Body of pancreas (tissue), 4 donors: Measurements from ENCODE around the gene IL1RAPL1. TPM values are rescaled to one million over a fixed set of nuclear protein-coding genes. Genes with fewer than 3 reads are reported as not detected.

Experiments
- ATAC-seq: fragments of 150-250 bp; one replicate; pipeline ENCODE4 v1.9.1; 2016
- DNase-seq, 4 donors: peaks; one replicate each; pipeline ENCODE4 v3.0.0-alpha.2; 2019
- H3K27ac ChIP-seq, 4 donors: fragments of 200-600 bp; sonication (generic); 1 replicate in 3 of 4; 2 replicates in 1 of 4; pipeline versions ENCODE4 v1.5.1 to v1.6.1; 2016 to 2019; ENCODE audit warnings: mild to moderate bottlenecking in 1 of 4, mixed read lengths in 1 of 4, moderate library complexity in 1 of 4
- H3K27me3 ChIP-seq, 2 donors: fragments of 200-600 bp; sonication (generic); one replicate each; pipeline ENCODE4 v1.6.0; 2016; ENCODE audit warnings: mild to moderate bottlenecking in 1 of 2
- H3K36me3 ChIP-seq, 2 donors: fragments of 200-600 bp; sonication (generic); replicated peaks in 1 of 2; 2 replicates each; pipeline ENCODE4 v1.5.1; 2016; ENCODE audit warnings: low read depth in 2 of 2; ENCODE audit not compliant: insufficient read depth in 1 of 2
- H3K4me1 ChIP-seq: fragments of 200-600 bp; sonication (generic); one replicate; pipeline ENCODE4 v1.6.0; 2016
- H3K4me3 ChIP-seq, 2 donors: fragments of 200-600 bp; sonication (generic); 1 replicate in 1 of 2; 2 replicates in 1 of 2; pipeline ENCODE4 v1.5.1; 2016 to 2019
- H3K9me3 ChIP-seq, 3 donors: fragments of 200-600 bp; sonication (generic); 1 replicate in 2 of 3; 2 replicates in 1 of 3; pipeline ENCODE4 v1.5.1; 2016
- CTCF ChIP-seq, 7 experiments: fragments of 450-650 bp in 4 of 7; fragments of 200-600 bp in 3 of 7; sonication (generic) in 3 of 7; IDR thresholded peaks; one replicate each; pipeline ENCODE4 v1.5.1; 2016 to 2019; ENCODE audit warnings: antibody characterized with exemption in 7 of 7
- POLR2A ChIP-seq, 3 donors: fragments of 450-650 bp; IDR thresholded peaks; one replicate each; pipeline ENCODE4 v1.6.1; 2016; ENCODE audit warnings: antibody characterized with exemption in 3 of 3, mild to moderate bottlenecking in 2 of 3
- WGBS, 2 donors: methylation state at CpG; one replicate each; pipeline ENCODE4 v1.1.5; 2017; 5-methylcytosine and 5-hydroxymethylcytosine counted together
- intact Hi-C: fragments of 100-400 bp; cut with DNase I; formaldehyde crosslinking; loops from one replicate; pipeline ENCODE4 v1.15.1; 2023
- total RNA-seq, 2 donors: library from RNA; depleted of rRNA; stranded (reverse); fragments of >200 nt; gene quantifications; one replicate each; pipeline ENCODE4 v1.1.0, GENCODE V29; 2016

IL1RAPL1 gene
- total RNA-seq, 2 donors from 2014 or later, result 0.26 TPM; not detected in 1

- Histone ChIP-seq H3K4me1 (no peaks in the 10 kb centered on the region), H3K36me3 (no peaks in the 10 kb centered on the region), H3K27ac (no peak overlapping the region), H3K4me3 (no peak overlapping the region), H3K9me3 (no peaks in the 10 kb centered on the region), H3K27me3 (no peaks in the 10 kb centered on the region)
- ATAC-seq (no peak), DNase-seq (no peak)
- WGBS, 2 donors, result 85 to 94% methylated on average over 7 to 10 of the region's 10 CpGs
- TF ChIP-seq POLR2A (IDR thresholded peaks at IDR 0.05), result no peak
- TF ChIP-seq CTCF (IDR thresholded peaks at IDR 0.05), result no peak
- intact Hi-C loops, result no loop called here
Measured at GRCh38 chrX:28665778-28666177, 78.5 kb downstream of the IL1RAPL1 start.

GRCh38 chrX:28668303-28668702, 81.1 kb downstream of the IL1RAPL1 start:
- no peaks in the 10 kb centered on the region for H3K9me3 ChIP-seq
- intact Hi-C loops, result no loop called here
- no peak for DNase-seq
- H3K36me3 ChIP-seq, result no peaks in the 10 kb centered on the region
- H3K4me3 ChIP-seq, result no peak overlapping the region
- no peak for ATAC-seq
- WGBS, 2 donors, result 87% methylated on average over 10 to 12 of the region's 13 CpGs
- no peak for TF ChIP-seq POLR2A (IDR thresholded peaks at IDR 0.05)
- no peak for TF ChIP-seq CTCF (IDR thresholded peaks at IDR 0.05)
- H3K27ac ChIP-seq, result no peak overlapping the region
- no peaks in the 10 kb centered on the region for H3K4me1 ChIP-seq
- H3K27me3 ChIP-seq, result no peaks in the 10 kb centered on the region

- Histone ChIP-seq H3K27ac (no peak overlapping the region), H3K9me3 (no peaks in the 10 kb centered on the region), H3K4me1 (no peaks in the 10 kb centered on the region), H3K36me3 (no peaks in the 10 kb centered on the region), H3K4me3 (no peak overlapping the region), H3K27me3 (no peaks in the 10 kb centered on the region)
- no peak for ATAC-seq
- no peak for TF ChIP-seq CTCF (IDR thresholded peaks at IDR 0.05)
- TF ChIP-seq POLR2A (IDR thresholded peaks at IDR 0.05), result no peak
- 56 to 67% methylated on average over 4 of the region's 4 CpGs for WGBS, 2 donors
- DNase-seq, result no peak
- intact Hi-C loops, result no loop called here
Measured at GRCh38 chrX:28668957-28669356, 81.7 kb downstream of the IL1RAPL1 start.

GRCh38 chrX:28670074-28670473, 82.8 kb downstream of the IL1RAPL1 start:
- ATAC-seq (no peak), DNase-seq (no peak)
- no peak for TF ChIP-seq POLR2A (IDR thresholded peaks at IDR 0.05)
- TF ChIP-seq CTCF (IDR thresholded peaks at IDR 0.05), result no peak
- H3K4me3 ChIP-seq, result no peak overlapping the region
- no peak overlapping the region for H3K27ac ChIP-seq
- no peaks in the 10 kb centered on the region for H3K36me3 ChIP-seq
- WGBS, 2 donors, result 29 to 38% methylated on average over 2 of the region's 2 CpGs
- H3K27me3 ChIP-seq, result no peaks in the 10 kb centered on the region
- no peaks in the 10 kb centered on the region for H3K4me1 ChIP-seq
- intact Hi-C loops, result no loop called here
- H3K9me3 ChIP-seq, result no peaks in the 10 kb centered on the region

GRCh38 chrX:28675173-28675572, 87.9 kb downstream of the IL1RAPL1 start:
- intact Hi-C loops, result no loop called here
- H3K27ac ChIP-seq, result no peak overlapping the region
- no peaks in the 10 kb centered on the region for H3K36me3 ChIP-seq
- WGBS, 2 donors, result 0 to 85% methylated on average over 1 of the region's 1 CpG
- DNase-seq, result no peak
- H3K9me3 ChIP-seq, result no peaks in the 10 kb centered on the region
- no peak for ATAC-seq
- H3K27me3 ChIP-seq, result no peaks in the 10 kb centered on the region
- no peak overlapping the region for H3K4me3 ChIP-seq
- TF ChIP-seq POLR2A (IDR thresholded peaks at IDR 0.05) (no peak), CTCF (IDR thresholded peaks at IDR 0.05) (no peak)
- H3K4me1 ChIP-seq, result no peaks in the 10 kb centered on the region
